Activated T-helper 1 cell treated with anti-CD3 and anti-CD28 coated beads, Interleukin-12 subunit alpha, Interleukin-12 subunit beta, Interleukin-2, Interleukin-4 antibody, amounts not matched to agents 30 ng/mL and 10 ng/mL and 1 ng/mL, durations not matched to agents 14 hours and 24 hours and 36 hours (primary cell): Measurements from ENCODE around the gene DLK2. TPM values are rescaled to one million over a fixed set of nuclear protein-coding genes. Genes with fewer than 3 reads are reported as not detected.
"Not testable (repeated sequence)": the region's sequence is repeated elsewhere in the genome, so short reads cannot be mapped to it uniquely, and the experiment has no call there.

Experiments used
- DNase-seq: peaks from one replicate; pipeline ENCODE4 v3.0.0; 2021; ENCODE audit warnings: low spot score
- H3K27ac Mint-ChIP-seq: one replicate; pipeline ENCODE4 v1.8.0; 2021; ENCODE audit warnings: mild to moderate bottlenecking, mixed read lengths
- H3K27me3 Mint-ChIP-seq: one replicate; pipeline ENCODE4 v1.8.0; 2022; ENCODE audit warnings: mild to moderate bottlenecking, moderate library complexity, mixed read lengths; ENCODE audit not compliant: insufficient read depth
- H3K36me3 Mint-ChIP-seq: one replicate; pipeline ENCODE4 v1.8.0; 2021; ENCODE audit warnings: low read depth, mixed read lengths
- H3K4me1 Mint-ChIP-seq: one replicate; pipeline ENCODE4 v1.8.0; 2021; ENCODE audit warnings: low read depth, mixed read lengths
- H3K4me3 Mint-ChIP-seq: one replicate; pipeline ENCODE4 v1.8.0; 2021; ENCODE audit warnings: mild to moderate bottlenecking, moderate library complexity, mixed read lengths
- H3K9me3 Mint-ChIP-seq: one replicate; pipeline ENCODE4 v1.8.0; 2021; ENCODE audit warnings: mixed read lengths
- intact Hi-C: fragments of 100-400 bp; cut with micrococcal nuclease; formaldehyde crosslinking; loops from one replicate; pipeline ENCODE4 v1.15.1; 2024
- total RNA-seq: library from RNA; stranded (reverse); gene quantifications from 2 replicates; pipeline ENCODE4 v1.2.3, GENCODE V29; 2022

Gene DLK2
- total RNA-seq, 1 donor from 2014 or later = 2.0 TPM

DNA sequence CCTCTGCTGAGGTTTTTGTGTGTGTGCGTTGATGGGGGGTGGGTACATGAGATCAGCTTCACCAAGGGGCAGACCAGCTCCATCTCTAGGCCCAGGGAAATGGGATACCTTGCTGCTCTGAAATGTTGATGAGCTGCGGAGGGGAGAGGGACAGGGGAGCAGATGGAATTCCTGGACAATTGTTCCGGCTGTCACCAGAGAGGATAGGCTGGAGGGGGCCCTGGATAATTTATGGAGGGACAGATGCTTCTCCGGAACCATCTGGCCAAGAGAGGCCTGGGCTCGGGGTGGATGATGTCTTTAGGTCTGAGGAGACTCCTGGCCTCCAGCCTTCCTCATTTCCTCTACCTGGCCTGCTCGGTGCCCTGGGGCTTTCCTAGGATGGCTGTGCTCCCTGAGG lies 20.2 kb upstream of the DLK2 start:
- Mint-ChIP-seq H3K27me3 (peaks cover 5% of the 10 kb centered on the region), H3K4me1 (peaks cover 28% of the 10 kb centered on the region), H3K36me3 (peaks cover 2% of the 10 kb centered on the region), H3K9me3 (no peaks in the 10 kb centered on the region), H3K27ac (no peak overlapping the region), H3K4me3 (no peak overlapping the region)
- DNase-seq = no peak
- intact Hi-C loops = loop anchor here (5.0 kb wide), 1 partner anchor 303 kb away; the partner anchor contains the start of gene SRF

DNA sequence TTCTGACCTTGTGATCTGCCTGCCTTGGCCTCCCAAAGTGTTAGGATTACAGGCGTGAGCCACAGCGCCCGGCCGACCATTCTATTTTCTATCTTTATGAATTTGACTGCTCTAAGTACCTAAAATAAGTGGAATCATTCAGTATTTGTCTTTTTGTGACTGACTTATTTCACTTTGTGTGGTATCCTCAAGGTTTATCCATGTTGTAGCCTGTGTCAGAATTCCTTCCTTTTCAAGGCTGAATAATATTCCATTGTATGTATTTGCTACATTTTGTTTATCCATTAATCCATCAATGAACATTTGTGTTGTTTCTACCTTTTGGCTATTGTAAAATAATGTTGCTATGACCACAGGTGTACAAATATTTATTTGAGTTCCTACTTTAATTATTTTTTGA lies 17.2 kb upstream of the DLK2 start:
- Mint-ChIP-seq H3K4me3 (no peak overlapping the region), H3K9me3 (no peaks in the 10 kb centered on the region), H3K4me1 (peaks cover 10% of the 10 kb centered on the region), H3K36me3 (peaks cover 2% of the 10 kb centered on the region), H3K27me3 (peaks cover 7% of the 10 kb centered on the region), H3K27ac (no peak overlapping the region)
- no peak for DNase-seq
- intact Hi-C loops = no loop called here

DNA sequence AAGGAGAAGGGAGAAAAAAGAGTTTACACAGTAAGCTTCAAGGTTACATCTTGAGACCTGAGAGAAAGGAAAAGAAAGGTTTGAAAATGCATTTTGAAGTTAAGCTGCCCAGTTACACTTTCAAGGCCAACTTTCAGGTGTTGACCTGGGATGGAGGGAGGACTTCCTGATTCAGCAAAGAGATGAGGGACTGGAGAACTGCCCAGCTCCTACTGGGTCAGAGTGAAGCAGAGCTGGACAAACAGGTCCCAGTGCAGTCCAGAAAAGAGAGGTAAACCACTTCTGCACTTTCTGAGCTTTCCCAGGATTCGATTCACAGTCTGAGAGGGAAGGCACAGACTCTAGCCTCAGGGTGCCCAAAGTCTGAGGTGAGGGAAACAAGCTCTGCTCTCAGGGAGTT lies 16.1 kb upstream of the DLK2 start:
- intact Hi-C loops = no loop called here
- Mint-ChIP-seq H3K36me3 (no peaks in the 10 kb centered on the region), H3K27ac (no peak overlapping the region), H3K4me1 (no peaks in the 10 kb centered on the region), H3K4me3 (no peak overlapping the region), H3K27me3 (peaks cover 7% of the 10 kb centered on the region), H3K9me3 (no peaks in the 10 kb centered on the region)
- no peak for DNase-seq

DNA sequence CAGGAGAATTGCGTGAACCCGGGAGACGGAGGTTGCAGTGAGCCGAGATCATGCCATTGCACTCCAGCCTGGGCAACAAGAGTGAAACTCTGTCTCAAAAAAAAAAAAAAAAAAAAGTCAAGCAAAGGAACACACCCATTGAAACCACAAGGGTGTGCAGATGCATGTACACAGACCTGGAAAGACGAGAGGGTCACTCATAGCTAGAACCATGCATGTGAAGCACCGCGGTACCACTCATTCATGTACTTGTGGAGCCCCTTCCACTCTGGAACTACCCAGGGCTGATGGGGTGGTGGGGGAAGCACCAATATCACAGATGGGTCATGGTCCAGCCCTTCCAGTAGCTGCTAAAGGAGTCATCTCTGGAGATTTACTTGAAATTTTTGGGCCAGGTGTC lies 14.6 kb upstream of the DLK2 start:
- H3K4me3 Mint-ChIP-seq = no peak overlapping the region
- intact Hi-C loops = no loop called here
- H3K27me3 Mint-ChIP-seq = peaks cover 9% of the 10 kb centered on the region
- H3K27ac Mint-ChIP-seq = no peak overlapping the region
- no peaks in the 10 kb centered on the region for H3K9me3 Mint-ChIP-seq
- no peak for DNase-seq
- no peaks in the 10 kb centered on the region for H3K36me3 Mint-ChIP-seq
- H3K4me1 Mint-ChIP-seq = no peaks in the 10 kb centered on the region

DNA sequence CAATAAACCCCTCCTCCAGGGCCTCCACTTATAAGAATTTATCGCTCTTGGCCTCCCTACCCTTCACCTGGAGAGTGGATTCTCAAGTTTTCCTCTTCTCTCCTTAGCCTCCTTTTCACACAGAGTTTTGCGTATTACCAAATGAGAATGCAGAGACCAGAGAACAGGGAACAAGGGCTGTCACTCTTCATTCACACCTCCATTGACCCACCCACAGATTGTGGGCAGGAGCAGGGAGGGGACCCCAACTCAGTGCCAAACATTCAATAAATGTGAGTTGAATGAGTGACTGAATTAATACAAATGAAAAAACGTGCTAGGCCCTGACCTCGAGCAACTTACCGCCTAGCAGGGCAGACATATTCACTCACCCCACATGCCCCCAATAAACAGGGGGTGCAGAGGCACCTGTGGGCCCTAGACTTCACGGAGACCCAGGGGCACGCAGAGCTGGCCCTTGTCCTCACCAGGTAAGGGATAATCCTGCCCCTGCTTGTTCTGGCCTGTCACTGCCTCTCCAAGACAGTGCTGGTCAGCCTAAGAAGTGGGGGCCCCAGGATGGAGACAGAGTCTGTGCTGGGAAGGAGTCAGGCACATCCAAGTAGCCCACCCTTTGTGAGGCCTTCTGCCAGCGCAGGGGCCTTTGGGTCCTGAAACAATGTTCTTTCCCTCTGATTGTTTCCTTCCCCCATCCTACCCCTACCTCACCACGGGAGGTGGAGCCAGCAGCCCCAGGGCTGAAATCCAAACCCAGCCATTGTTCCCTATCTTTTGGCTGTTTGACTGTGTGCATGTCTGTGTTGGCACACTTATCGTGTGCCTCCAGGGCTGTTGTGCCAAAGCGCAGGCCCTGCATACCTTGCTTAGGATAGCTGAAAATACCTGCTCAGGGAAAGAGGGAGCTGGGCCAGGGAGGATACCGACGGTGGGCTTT lies 13.7 kb upstream of the DLK2 start:
- Mint-ChIP-seq H3K4me3 (no peak overlapping the region), H3K4me1 (no peaks in the 10 kb centered on the region), H3K36me3 (no peaks in the 10 kb centered on the region), H3K27me3 (peaks cover 11% of the 10 kb centered on the region), H3K9me3 (no peaks in the 10 kb centered on the region), H3K27ac (no peak overlapping the region)
- DNase-seq = no peak
- intact Hi-C loops = no loop called here

DNA sequence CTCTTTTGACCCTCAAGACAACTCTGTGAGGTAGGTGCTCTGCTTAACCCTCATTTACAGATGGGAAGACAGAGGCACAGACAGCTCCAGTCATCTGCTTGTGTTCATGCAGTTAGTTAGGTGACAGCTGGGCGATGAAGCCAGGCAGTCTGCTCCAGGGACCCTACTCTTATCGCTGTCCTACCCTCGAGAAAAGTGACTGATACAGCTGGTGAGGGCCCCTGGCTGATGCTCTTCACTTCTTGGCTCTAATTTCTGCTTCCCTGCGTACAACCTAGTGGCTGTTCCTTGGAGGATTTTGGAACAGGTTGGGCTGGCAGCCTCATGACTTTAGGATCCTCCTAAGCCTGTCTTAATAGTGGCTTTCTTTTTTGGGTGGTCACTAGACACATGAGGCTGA lies 12.9 kb upstream of the DLK2 start:
- intact Hi-C loops = no loop called here
- no peaks in the 10 kb centered on the region for H3K36me3 Mint-ChIP-seq
- H3K9me3 Mint-ChIP-seq = no peaks in the 10 kb centered on the region
- H3K27me3 Mint-ChIP-seq = peaks cover 16% of the 10 kb centered on the region
- DNase-seq = no peak
- H3K4me1 Mint-ChIP-seq = no peaks in the 10 kb centered on the region
- H3K4me3 Mint-ChIP-seq = no peak overlapping the region
- H3K27ac Mint-ChIP-seq = no peak overlapping the region

DNA sequence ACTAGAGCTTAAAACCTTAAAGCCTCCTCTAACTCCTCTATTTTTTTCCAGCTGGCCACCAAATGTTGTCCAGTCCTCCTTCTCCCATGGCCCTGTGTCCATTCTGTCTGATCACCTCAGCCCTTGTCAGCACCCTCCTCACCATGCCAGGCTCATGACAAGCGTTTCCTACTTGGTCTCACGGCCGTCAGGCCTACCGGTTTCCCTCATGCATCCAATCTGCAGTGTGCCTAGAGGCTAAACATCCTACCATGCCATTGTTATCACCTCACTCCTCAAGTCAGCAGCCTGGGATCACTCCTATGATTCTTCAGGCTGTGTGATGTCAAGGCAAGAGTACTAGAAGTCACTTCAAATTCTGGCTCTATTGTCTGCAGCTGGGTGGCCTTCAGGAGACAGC lies 12.4 kb upstream of the DLK2 start:
- no peaks in the 10 kb centered on the region for H3K36me3 Mint-ChIP-seq
- no peaks in the 10 kb centered on the region for H3K9me3 Mint-ChIP-seq
- no peak overlapping the region for H3K4me3 Mint-ChIP-seq
- no peaks in the 10 kb centered on the region for H3K4me1 Mint-ChIP-seq
- intact Hi-C loops = no loop called here
- no peak for DNase-seq
- peaks cover 19% of the 10 kb centered on the region for H3K27me3 Mint-ChIP-seq
- no peak overlapping the region for H3K27ac Mint-ChIP-seq

DNA sequence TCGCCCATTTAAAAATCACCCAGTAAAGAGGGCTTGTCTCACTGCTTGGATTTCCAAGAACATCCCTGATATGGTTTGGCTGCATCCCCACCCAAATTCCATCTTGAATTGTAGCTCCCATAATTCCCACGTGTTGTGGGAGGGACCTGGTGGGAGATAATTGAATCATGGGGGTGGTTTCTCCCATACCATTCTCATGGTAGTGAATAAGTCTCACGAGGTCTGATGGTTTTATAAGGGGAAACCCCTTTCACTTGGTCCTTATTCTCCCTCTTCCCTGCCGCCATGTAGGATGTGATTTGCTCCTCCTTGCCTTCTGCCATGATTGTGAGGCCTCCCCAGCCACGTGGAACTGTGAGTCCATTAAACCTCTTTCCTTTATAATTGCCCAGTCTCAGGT lies 11.9 kb upstream of the DLK2 start:
- H3K9me3 Mint-ChIP-seq, H3K4me1 Mint-ChIP-seq, DNase-seq, H3K27ac Mint-ChIP-seq, intact Hi-C loops, H3K4me3 Mint-ChIP-seq, H3K36me3 Mint-ChIP-seq: not testable (repeated sequence)
- peaks cover 23% of the 10 kb centered on the region for H3K27me3 Mint-ChIP-seq

DNA sequence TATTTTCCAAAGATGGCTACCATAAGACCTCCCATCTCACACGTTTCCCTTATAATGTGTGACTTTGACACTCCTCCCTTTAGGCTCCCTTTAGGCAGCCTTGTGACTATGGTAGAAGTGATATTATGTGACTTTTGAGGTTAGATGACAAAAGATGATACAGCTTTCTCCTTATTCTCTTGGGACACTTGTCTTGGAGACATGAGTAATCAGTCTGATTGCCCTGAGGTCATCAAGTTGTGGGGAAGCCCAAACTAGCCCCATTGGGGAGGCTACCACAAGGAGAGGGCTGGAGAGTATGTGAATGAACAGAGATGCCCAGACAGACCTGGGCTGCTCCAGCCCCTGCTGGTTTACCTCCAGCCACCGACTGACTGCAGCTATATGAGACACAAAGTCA lies 10.6 kb upstream of the DLK2 start:
- no peak overlapping the region for H3K27ac Mint-ChIP-seq
- no peaks in the 10 kb centered on the region for H3K36me3 Mint-ChIP-seq
- intact Hi-C loops = no loop called here

DNA sequence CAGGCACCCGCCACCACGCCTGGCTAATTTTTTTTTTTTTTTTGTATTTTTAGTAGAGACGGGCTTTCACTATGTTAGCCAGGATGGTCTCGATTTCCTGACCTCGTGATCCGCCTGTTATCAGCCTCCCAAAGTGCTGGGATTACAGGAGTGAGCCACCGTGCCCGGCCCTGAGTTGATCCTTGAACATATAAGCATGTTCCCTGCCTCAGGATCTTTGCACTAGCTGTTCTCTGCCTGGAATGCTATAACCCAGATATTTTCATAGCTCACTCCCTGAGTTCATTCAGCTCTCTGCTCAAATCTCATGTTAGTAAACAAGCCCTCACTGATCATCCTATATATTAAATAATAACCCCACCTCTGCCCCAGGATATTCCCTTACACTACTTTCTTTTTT lies 9.0 kb upstream of the DLK2 start:
- peaks cover 6% of the 10 kb centered on the region for H3K4me1 Mint-ChIP-seq
- peaks cover 39% of the 10 kb centered on the region for H3K27me3 Mint-ChIP-seq
- H3K36me3 Mint-ChIP-seq = no peaks in the 10 kb centered on the region
- no peak overlapping the region for H3K4me3 Mint-ChIP-seq
- no peaks in the 10 kb centered on the region for H3K9me3 Mint-ChIP-seq
- no peak for DNase-seq
- intact Hi-C loops = no loop called here
- no peak overlapping the region for H3K27ac Mint-ChIP-seq

More for the DNA sequence above, 10.6 kb upstream of the DLK2 start:
- DNase-seq = no peak
- Mint-ChIP-seq H3K9me3 (no peaks in the 10 kb centered on the region), H3K27me3 (peaks cover 28% of the 10 kb centered on the region), H3K4me3 (no peak overlapping the region), H3K4me1 (no peaks in the 10 kb centered on the region)

DNA sequence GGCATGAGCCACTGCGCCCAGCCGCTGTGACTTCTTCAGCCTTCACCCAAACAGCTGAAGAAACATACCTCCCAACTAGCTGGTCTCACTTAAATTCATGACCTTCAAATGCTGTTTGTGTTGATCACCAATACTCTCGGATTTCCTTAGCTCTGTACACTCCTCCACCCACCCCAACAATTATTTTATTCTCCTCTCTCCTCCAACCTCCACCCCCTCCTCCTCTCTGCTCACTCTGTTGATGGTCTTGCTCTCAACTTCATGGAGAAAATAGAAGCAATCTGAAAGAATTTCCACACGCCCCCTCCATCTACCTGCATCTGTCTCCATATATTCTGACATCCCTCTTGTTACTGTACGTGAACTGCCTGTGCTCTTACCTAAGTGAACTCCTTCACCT lies 6.6 kb upstream of the DLK2 start:
- intact Hi-C loops = no loop called here
- Mint-ChIP-seq H3K4me3 (no peak overlapping the region), H3K27ac (no peak overlapping the region), H3K9me3 (no peaks in the 10 kb centered on the region), H3K36me3 (no peaks in the 10 kb centered on the region), H3K4me1 (peaks cover 6% of the 10 kb centered on the region), H3K27me3 (peaks cover 41% of the 10 kb centered on the region)
- DNase-seq = no peak

DNA sequence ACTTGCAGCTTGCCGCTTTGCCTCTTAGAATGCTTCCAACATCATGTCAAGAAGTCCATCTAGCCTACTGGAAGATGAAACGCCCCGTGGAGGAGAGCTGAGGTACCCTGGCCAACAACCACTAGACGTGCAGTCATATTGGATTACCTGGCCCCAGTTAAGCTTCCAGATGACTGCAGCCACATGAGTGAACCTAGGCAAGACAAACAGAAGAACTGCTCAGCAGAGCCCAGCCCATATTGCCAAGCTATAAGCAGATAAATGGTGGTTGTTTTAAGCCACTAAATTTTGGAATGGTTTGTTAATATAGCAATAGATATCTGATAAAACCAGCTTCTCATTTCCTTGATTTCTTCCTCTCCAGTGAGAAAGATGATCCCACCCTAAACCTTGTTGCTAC lies 4.7 kb upstream of the DLK2 start:
- Mint-ChIP-seq H3K27ac (no peak overlapping the region), H3K36me3 (peaks cover 4% of the 10 kb centered on the region), H3K4me3 (no peak overlapping the region), H3K27me3 (peaks cover 50% of the 10 kb centered on the region), H3K9me3 (no peaks in the 10 kb centered on the region), H3K4me1 (peaks cover 13% of the 10 kb centered on the region)
- DNase-seq = no peak
- intact Hi-C loops = no loop called here

- Mint-ChIP-seq H3K9me3 (no peaks in the 10 kb centered on the region), H3K4me1 (peaks cover 13% of the 10 kb centered on the region), H3K36me3 (peaks cover 4% of the 10 kb centered on the region), H3K4me3 (no peak overlapping the region), H3K27me3 (peaks cover 51% of the 10 kb centered on the region), H3K27ac (no peak overlapping the region)
- DNase-seq = no peak
- intact Hi-C loops = loop anchor here (10.0 kb wide), 1 partner anchor 615 kb away; no protein-coding TSS in a partner anchor
Observed at GRCh38 chr6:43459535-43459934, 4.2 kb upstream of the DLK2 start.
